Activated B cell treated with CpG ODN at 0.5 μM for 24 hours (primary cell): Measurements from ENCODE around the gene NAPB. TPM values are rescaled to one million over a fixed set of nuclear protein-coding genes. Genes with fewer than 3 reads are reported as not detected.

Source experiments
- ATAC-seq: fragments of 200-7000 bp; cut with Tn5 transposase; one replicate; pipeline ENCODE4 v1.10.0; 2021; ENCODE audit warnings: low read depth, mild to moderate bottlenecking, moderate library complexity
- CTCF ChIA-PET: fragments of 350-600 bp; sonication (Branson Sonifier 250); formaldehyde crosslinking; loops from one replicate; lab custom pipeline; 2021; ENCODE audit warnings: antibody characterized with exemption; lab: Charles Lee
- POLR2A ChIA-PET: fragments of 350-600 bp; sonication (Branson Sonifier 250); formaldehyde crosslinking; loops from one replicate; lab custom pipeline; 2021; ENCODE audit warnings: antibody characterized with exemption; lab: Charles Lee
- DNase-seq: peaks from one replicate; pipeline ENCODE4 v3.0.0; 2022
- H3K27ac Mint-ChIP-seq: one replicate; pipeline ENCODE4 v1.8.0; 2020; ENCODE audit warnings: mixed read lengths
- H3K27me3 Mint-ChIP-seq: one replicate; pipeline ENCODE4 v1.8.0; 2021; ENCODE audit warnings: mixed read lengths
- H3K36me3 Mint-ChIP-seq: one replicate; pipeline ENCODE4 v1.8.0; 2021; ENCODE audit warnings: low read depth, mixed read lengths
- H3K4me1 Mint-ChIP-seq: one replicate; pipeline ENCODE4 v1.8.0; 2021; ENCODE audit warnings: mixed read lengths
- H3K4me3 Mint-ChIP-seq: one replicate; pipeline ENCODE4 v1.8.0; 2020; ENCODE audit warnings: mild to moderate bottlenecking, mixed read lengths
- H3K9me3 Mint-ChIP-seq: one replicate; pipeline ENCODE4 v1.8.0; 2020; ENCODE audit warnings: mixed read lengths
- CTCF ChIP-seq: fragments of 200-600 bp; IDR thresholded peaks from one replicate; pipeline ENCODE4 v1.8.0; 2022; ENCODE audit warnings: antibody characterized with exemption, mild to moderate bottlenecking
- intact Hi-C: fragments of 100-400 bp; cut with micrococcal nuclease; formaldehyde crosslinking; loops from one replicate; pipeline ENCODE4 v1.15.1; 2024
- total RNA-seq: library from RNA; stranded (reverse); gene quantifications from 2 replicates; pipeline ENCODE4 v1.2.3, GENCODE V29; 2022

The NAPB gene
- total RNA-seq, 1 donor from 2014 or later = 7.8 TPM

GRCh38 chr20:23391707-23392310 is 29.5 kb downstream of the NAPB start:
- Mint-ChIP-seq H3K4me1 (peaks cover 4% of the 10 kb centered on the region), H3K36me3 (peaks cover 69% of the 10 kb centered on the region), H3K27me3 (no peaks in the 10 kb centered on the region), H3K4me3 (no peak overlapping the region), H3K9me3 (no peaks in the 10 kb centered on the region), H3K27ac (no peak overlapping the region)
- ATAC-seq (no peak), DNase-seq (no peak)
- POLR2A ChIA-PET = no interaction called here
- intact Hi-C loops = no loop called here
- TF ChIP-seq CTCF = no peak
- CTCF ChIA-PET = no interaction called here

- no peak for TF ChIP-seq CTCF
- intact Hi-C loops = no loop called here
- peak overlapping the region; percentile 20 for H3K27ac Mint-ChIP-seq
- ChIA-PET CTCF (no interaction called here), POLR2A (interaction anchor here (0.6 to 0.9 kb wide), 2 partner anchors 8 to 40 kb away, joined by 3 read pairs; no protein-coding TSS in a partner anchor)
- H3K36me3 Mint-ChIP-seq = peaks cover 71% of the 10 kb centered on the region
- ATAC-seq (no peak), DNase-seq (no peak)
- no peaks in the 10 kb centered on the region for H3K9me3 Mint-ChIP-seq
- peaks cover 4% of the 10 kb centered on the region for H3K4me1 Mint-ChIP-seq
- H3K27me3 Mint-ChIP-seq = no peaks in the 10 kb centered on the region
- H3K4me3 Mint-ChIP-seq = no peak overlapping the region
Measured at GRCh38 chr20:23390091-23390774, 31.1 kb downstream of the NAPB start.

- intact Hi-C loops = no loop called here
- Mint-ChIP-seq H3K27ac (no peak overlapping the region), H3K4me3 (no peak overlapping the region), H3K36me3 (peaks cover 66% of the 10 kb centered on the region), H3K4me1 (peaks cover 4% of the 10 kb centered on the region), H3K9me3 (peaks cover 2% of the 10 kb centered on the region), H3K27me3 (no peaks in the 10 kb centered on the region)
- CTCF ChIA-PET = no interaction called here
- POLR2A ChIA-PET = no interaction called here
- ATAC-seq (no peak), DNase-seq (no peak)
- no peak for TF ChIP-seq CTCF
Measured at GRCh38 chr20:23387118-23387443, 34.2 kb downstream of the NAPB start.

- H3K36me3 Mint-ChIP-seq = peaks cover 62% of the 10 kb centered on the region
- CTCF ChIA-PET = no interaction called here
- no peaks in the 10 kb centered on the region for H3K4me1 Mint-ChIP-seq
- POLR2A ChIA-PET = no interaction called here
- ATAC-seq (no peak), DNase-seq (no peak)
- TF ChIP-seq CTCF = no peak
- intact Hi-C loops = no loop called here
- no peak overlapping the region for H3K27ac Mint-ChIP-seq
- no peaks in the 10 kb centered on the region for H3K27me3 Mint-ChIP-seq
- no peak overlapping the region for H3K4me3 Mint-ChIP-seq
- peaks cover 2% of the 10 kb centered on the region for H3K9me3 Mint-ChIP-seq
Measured at GRCh38 chr20:23386304-23387117, 34.8 kb downstream of the NAPB start.

DNA sequence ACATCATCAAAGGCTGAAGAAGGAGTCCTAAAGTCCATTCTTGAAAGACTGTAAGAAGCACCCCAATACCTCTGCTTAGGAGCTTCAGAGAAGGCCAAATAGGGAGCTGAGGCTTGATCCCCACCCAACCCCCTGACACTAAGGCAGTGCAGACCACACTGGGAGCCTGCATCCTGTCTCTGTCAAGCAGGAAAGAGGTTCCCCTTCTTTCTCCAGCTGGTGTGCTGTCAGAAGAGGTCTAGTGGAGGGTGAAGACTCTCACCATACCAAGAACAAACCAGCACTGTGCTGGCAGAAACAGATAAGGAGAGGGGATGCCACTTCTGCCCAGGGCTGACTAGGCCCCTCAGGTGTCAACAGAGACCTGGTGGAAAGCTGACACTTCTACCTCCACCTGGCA is 39.4 kb downstream of the NAPB start:
- no peak for TF ChIP-seq CTCF
- peaks cover 2% of the 10 kb centered on the region for H3K9me3 Mint-ChIP-seq
- no peak overlapping the region for H3K4me3 Mint-ChIP-seq
- DNase-seq (no peak), ATAC-seq (no peak)
- ChIA-PET CTCF (no interaction called here), POLR2A (no interaction called here)
- H3K27ac Mint-ChIP-seq = no peak overlapping the region
- H3K27me3 Mint-ChIP-seq = no peaks in the 10 kb centered on the region
- intact Hi-C loops = no loop called here
- H3K4me1 Mint-ChIP-seq = no peaks in the 10 kb centered on the region
- H3K36me3 Mint-ChIP-seq = peaks cover 58% of the 10 kb centered on the region
